OCI-LY7 (cell line): ENCODE measurements around the gene FOXN3.

ENCODE experiments used
- EZH2phosphoT487 ChIP-seq: fragments of 200-600 bp; sonication (generic); IDR thresholded peaks from 2 replicates; pipeline ENCODE4 v1.6.1; 2018; ENCODE audit warnings: low read depth, borderline replicate concordance, mild to moderate bottlenecking, mixed run types, antibody characterized with exemption, low read length, moderate library complexity, mixed read lengths
- TF ChIP-seq, protein P1 (sequence below): fragments of 200-600 bp; sonication (generic); conservative IDR thresholded peaks from 2 replicates; pipeline ENCODE4 v1.5.1; 2014; ENCODE audit warnings: mild to moderate bottlenecking, antibody characterized with exemption, low read length, moderate library complexity, mixed read lengths

DNA sequence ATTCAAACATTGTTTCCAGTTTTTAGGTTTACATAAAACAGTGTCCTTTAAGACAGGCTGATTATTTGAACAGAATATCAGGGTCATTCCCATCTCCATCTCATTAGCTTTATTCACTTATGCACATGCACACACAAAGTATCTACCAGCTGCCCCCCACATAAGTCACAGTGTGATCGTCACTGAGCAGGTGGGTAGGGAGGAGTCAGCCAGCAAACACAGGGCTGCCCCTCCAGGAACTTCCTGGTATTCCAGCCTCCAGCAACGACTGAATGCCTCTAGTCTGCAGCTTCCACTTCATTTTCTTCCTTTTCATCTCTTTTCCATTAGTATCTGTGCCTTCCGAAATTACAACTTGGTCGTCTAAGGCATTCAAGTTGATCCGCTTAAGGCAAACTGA lies 48.8 kb upstream of the FOXN3 start:
- TF ChIP-seq, protein P1, sequence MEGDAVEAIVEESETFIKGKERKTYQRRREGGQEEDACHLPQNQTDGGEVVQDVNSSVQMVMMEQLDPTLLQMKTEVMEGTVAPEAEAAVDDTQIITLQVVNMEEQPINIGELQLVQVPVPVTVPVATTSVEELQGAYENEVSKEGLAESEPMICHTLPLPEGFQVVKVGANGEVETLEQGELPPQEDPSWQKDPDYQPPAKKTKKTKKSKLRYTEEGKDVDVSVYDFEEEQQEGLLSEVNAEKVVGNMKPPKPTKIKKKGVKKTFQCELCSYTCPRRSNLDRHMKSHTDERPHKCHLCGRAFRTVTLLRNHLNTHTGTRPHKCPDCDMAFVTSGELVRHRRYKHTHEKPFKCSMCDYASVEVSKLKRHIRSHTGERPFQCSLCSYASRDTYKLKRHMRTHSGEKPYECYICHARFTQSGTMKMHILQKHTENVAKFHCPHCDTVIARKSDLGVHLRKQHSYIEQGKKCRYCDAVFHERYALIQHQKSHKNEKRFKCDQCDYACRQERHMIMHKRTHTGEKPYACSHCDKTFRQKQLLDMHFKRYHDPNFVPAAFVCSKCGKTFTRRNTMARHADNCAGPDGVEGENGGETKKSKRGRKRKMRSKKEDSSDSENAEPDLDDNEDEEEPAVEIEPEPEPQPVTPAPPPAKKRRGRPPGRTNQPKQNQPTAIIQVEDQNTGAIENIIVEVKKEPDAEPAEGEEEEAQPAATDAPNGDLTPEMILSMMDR: no peak
- no peak for TF ChIP-seq EZH2phosphoT487
